NCI-H446 treated with DMSO at 0.1 percent for 48 hours (cell line): Measurements from ENCODE around the gene CCNA2.
A peak's percentile ranks its signal among the peaks of the same experiment; 100 is the strongest.

ENCODE experiments used
- DNase-seq: peaks from one replicate; lab custom pipeline; 2025; lab: John Stamatoyannopoulos, UW

The CCNA2 gene

DNA sequence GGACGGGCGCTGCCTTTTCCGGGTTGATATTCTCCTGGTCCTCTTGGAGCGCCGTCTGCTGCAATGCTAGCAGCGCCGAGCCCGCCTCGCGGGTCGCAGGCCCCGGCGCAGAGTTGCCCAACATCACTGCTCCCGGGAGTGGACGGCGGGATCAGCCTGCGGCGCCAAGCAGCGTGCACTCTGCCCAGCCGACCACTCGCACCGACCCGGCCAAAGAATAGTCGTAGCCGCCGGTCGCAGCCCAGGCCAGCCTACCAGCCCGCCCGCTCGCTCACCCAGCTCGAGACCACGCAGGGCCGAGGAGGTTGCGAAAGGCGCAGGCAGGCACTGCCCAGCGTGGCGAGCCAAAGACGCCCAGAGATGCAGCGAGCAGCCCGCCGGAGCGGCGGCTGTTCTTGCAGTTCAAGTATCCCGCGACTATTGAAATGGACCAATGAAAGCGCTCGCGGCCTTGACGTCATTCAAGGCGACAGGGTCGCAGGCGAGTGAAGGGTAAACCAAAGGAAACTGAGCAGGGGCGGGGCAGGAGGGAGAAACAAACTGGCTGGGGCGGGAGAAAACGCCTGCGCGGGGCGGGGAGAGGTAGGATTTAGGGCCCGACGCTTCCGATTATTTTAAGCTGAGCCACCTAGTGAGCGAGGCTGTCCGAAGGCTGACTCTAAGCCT, at the start of gene CCNA2:
TSS of gene CCNA2 (minus strand) at position 379 of the 666 bp plus-strand sequence. CDS start at position 124, 255 bp downstream.
- peak; percentile 94 for DNase-seq

DNA sequence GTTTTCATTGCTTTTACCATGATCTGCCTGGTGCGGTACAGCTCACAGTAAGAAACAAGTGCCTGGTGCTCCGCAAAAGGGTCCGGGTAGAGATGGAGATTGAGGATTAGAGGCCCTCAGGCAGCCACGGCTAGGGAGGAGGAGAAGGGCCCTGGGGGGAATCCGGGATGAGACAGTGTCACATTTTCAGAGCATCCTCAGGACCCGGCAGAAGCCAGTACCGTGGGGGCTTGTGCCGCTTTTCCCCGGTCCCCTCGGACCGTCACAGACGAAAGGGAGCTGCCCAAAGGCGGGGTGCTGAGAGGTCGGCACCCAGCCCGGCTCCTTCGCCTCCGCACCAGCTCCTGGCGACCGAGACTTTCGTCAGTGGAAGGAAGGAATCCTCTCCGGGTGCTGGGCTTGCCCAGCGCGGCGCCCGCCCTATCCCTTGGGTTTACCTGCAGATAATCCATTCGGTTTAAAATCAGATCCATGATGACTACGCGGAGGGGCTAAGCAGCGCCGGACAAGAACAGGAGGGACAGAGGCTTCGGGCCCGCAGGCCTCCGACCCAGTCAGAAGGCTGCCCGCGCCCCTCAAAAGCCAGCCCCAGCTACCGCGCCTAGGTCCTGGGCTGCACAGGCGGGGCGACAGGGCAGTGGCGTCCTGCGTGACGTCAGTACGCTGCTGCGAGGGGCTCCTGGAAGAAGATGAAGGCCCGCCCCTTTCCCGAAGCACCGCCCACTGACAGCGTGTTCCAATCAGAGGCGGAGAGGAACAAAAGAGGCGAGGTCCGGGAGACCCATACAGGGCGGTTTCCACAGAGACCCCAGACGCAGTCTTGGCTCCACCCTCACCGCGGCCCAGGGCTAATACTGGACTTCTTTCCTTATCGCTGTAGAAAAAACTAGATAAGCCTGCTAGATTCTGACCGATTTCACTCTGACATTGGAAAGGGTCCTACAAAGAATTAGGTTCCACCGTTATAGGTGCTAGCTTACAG, 46.4 kb upstream of the CCNA2 start, which contains the start of gene BBS7:
TSS of gene BBS7 (minus strand) at position 634 of the 982 bp plus-strand sequence. CDS start at position 473, 161 bp downstream.
- DNase-seq: peak; percentile 90

DNA sequence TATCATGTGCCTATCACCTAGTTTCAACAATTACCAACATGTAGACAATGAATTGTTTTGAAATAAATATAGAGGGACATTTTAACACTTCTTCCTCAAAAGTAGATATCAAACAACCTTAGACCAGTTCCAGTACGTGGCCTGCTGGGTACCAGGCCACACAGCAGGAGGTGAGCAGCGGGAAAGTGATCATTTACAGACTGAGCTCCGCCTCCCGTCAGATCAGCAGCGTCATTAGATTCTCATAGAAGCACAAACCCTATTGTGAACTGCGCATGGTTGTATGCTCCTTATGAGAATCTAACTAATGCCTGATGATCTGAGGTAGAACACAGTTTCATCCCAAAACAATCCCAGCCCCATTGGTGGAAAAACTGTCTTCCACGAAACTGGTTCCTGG, 40.1 kb upstream of the CCNA2 start:
- no peak for DNase-seq

DNA sequence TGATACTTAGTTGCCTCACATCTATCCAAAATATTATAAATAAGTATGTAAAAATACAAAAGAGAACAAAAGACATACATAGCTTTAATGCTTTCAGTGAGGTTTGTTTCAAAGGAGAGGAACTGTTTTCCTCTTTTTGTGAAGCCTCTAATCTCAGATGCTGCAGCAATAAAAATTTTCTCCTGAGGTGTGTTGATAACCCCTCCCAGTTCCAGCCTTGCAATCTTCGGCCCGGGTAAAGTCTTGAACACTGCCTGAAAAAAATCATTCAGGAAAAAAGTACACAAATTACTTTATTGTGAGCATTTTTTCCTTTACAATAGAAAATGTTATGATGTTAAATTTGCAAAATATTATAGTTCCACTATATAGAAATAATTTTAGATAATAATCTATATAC, 37.7 kb upstream of the CCNA2 start:
- no peak for DNase-seq

DNA sequence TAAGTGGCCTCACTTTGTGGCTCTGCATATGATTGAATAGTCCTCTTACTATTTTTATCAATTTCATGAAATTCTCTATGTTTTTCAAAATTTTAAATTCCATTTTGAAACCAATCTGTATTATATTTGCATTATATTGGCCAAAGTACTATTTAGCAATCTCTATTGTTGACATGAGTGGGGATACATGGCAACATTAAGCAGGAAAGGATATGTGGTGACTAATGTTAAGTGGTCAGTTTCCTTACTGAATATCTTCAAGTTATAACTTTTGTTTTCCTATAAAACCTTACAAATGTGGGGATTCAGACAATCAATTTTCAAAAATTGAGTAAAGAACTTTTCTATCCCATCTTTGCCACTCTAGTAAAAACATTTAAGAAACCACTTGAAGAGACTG, 36.4 kb upstream of the CCNA2 start:
- no peak for DNase-seq

DNA sequence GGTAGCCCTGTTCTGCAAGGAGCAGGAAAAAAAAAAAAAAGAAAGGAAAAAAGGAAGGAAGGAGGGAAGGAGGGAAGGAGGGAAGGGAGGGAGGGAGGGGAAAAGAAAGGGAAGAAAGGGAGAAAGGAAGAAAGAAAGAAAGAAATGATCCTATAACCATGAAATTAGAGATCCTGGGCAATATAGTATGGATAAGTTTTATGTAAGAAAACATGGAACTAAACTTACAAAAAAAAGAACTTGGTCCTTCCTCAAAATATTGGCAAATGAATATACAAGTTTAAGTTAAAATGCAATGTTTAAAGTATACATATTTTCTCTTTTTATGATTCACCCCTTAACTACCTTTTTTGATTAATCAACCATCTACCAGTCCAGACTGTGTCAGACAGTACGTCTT, 27.7 kb upstream of the CCNA2 start:
- no peak for DNase-seq

DNA sequence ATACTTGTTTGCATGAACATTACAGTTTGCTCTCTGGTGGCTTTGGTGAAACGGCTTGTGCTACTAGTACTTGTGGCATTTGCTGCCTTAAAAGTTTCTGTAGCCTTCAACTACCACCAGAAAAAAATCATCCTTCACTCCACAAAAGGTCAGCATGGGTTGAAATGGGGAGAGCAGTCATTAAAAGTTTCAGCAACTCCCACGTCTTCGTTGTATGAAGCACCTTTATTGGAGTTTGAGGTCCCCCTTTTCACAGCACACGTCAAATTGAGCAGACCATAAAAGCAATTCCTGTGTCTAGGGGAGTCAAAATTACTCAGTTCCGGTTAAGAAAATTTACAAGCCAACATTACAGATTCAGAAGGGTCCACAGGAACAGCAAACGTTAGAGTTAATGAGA, 23.0 kb upstream of the CCNA2 start:
- DNase-seq: no peak

DNA sequence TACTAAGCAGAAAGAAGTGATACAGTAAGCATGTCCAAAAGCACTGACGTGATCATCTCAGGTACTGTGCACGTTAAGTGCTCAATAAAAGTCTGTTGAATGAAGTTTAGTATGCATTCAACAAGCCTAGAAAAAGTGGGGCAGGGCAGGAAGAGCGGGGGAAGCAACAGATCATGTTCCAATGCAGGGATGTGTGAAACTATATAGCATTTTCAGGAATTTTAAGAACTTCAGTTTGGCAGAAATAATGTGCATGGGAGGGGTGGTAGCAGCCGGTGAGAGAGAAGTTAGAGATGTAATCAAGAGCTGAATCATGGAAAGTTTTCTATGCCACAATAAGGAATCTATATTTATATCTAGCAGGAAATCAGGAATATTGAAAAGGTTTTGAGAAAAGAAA, 19.2 kb upstream of the CCNA2 start:
- DNase-seq: no peak

DNA sequence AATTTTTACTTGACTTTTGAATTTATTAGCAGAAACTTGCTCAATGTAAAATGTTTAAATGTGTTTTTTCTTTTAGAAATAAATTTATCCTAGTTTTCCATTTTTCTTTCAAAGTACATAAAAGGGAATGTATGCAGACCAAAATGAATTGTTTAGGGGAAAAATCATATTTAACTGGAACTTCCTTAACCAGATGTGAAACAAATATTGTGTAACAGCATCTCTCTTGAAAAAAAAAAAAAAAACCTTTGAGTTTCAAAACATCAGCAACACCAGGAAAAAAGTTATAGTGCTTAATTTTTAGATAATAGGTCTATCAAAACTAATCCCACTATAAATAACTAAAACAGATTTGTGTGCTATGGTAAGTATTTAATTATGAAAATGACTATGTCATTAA, 14.5 kb upstream of the CCNA2 start:
- no peak for DNase-seq

DNA sequence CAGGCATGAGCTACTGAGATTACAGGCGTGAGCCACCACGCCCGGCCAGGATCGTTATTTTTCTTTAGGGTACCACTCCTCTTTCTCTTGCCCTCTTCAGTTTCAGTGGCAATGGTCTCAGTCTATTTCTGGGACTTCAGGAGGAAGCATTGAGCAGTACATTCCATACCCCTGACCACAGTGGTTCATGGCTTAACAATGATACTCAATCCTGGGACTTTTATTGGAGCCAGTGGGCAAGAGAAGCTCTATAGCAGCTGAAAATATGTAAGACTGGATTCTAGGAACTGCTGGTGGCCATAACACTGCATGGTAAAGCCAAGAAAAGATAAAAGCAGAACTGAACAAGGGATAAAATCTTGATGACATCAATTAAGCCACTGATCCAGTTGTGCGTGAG, 5.8 kb upstream of the CCNA2 start:
- no peak for DNase-seq

DNA sequence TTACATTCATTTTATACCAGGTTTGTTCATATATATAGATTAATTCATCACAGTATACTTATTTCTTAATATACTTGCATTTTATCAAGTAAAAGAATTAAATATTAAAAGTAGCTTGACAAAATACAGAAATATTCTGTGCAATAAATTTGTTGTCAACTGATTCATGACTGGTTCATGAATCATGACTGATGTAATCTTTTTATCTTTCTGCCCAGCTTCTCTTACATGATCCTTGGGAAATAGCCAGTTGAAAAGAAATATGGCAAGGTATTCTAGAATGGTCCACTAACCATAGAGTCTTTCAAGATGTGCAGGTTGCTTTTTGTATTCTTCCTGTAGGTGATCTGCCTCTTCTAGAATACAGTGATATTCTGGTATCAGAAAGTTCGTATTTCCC, 4.2 kb upstream of the CCNA2 start:
- DNase-seq: no peak

DNA sequence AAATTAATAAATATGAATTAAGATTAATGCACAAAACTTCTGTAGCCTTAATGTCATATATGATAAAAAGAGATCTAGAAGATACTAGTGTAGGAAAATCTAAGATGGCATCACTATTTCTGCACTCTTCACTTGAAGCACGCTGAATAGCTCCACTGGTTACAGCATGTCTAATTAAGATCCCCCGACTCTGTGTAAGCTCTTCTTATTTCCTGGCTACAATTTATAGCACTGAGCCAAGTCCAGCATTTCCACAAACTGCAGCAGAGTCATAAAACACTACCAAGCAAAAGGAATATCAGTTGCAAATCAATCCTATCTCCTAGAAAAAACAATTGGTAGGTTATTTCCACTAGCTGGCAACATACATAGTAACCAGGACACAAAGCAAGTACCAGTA, 1.3 kb upstream of the CCNA2 start:
- DNase-seq: no peak

DNA sequence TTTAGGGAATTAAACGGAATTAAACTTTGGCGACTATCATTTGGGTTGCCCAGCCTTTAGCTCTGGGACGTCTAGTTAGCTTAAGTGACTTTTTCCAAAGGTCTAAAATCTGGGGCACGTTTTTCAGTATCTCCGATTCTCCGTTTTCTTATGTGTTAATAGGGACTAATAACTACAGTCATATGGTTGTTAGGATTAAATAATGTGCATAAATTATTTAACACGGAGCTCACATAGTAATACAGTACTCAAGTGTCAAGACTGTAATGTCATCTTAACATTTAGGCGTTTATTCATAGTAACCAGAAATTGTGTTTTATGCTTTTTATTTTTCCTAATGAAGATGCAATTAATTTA, 466 bp upstream of the CCNA2 start:
- DNase-seq: no peak

DNA sequence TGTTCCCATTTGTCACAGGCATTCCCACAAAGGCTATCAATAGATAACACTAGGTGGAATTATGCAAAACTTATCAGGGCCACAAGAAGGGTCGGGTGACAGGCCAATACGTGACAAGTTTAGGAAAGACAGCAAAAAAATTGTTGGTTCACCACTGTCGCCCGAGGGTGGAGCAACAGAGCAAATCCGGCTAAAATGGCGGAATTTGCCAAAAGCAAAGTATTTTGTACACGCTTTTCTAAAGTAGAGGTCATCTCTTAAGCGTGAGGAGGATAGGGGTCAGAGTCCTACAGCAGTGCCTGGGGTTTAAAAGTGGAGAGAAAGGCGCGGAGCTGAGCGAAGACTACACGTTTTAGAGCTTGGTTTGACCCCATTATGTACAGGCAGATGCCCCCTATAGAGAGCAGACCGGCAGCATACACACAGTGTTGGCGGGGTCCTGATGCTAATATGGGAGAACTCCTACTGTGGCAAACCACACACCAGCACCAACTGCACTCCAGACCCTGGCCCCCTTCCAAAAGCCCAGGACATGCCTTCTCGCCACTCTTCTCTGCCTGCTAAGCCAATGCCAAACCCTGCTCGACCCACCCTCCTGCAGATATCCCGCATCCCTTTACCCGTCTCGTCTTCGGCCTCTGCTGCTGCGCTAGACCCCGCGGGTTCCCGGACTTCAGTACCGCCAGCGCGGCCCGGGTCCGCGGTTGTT, 733 bp downstream of the CCNA2 start:
- DNase-seq: no peak

DNA sequence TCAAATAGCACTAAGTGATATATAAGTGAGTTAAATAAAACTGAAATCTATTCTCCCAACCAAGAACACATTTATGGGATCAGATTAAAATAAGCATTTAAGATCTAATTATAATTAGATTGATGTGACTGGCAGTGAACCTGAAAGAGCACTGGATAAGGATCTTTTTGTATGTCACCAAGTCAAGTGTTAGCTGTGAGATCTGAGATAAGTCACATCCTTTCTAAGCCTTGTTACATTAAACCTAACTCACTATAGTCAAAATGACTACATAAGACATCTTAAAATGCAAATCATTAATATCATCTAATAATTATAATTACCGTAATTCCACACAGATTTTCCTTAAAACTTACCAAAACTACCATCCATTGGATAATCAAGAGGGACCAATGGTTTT, 1.6 kb downstream of the CCNA2 start:
- DNase-seq: no peak

DNA sequence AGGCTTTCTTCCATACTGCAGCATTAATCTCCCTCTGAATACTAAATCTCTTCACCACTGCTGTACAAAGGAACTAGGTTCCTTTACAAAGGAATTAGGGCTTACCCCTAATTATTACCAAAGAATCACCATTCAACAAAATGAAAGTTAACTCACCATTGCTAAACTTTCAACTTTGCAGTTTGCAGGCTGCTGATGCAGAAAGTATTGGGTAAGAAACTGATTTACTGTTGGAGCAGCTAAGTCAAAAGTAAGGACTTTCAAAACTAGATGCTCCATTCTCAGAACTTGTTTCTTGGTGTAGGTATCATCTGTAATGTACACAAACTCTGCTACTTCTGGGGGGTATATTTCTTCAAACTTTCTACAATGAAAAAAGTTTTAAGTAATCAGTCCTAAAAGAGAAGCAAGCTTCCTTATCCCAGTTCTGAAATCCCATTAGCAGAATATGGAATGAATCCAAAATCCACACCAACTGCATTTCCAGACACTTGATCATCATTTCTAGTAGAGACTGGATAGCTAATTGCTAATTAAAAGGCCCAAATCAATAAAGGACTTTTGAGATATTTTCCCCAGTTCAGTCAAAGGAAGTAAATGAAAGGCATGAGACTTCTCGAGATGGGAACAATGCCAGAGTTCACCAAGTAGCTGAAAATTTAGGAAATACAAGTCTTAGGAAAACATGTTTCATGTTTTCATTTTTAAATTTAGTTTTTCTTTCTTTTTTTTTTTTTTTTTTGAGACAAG, 4.3 kb downstream of the CCNA2 start:
- no peak for DNase-seq

DNA sequence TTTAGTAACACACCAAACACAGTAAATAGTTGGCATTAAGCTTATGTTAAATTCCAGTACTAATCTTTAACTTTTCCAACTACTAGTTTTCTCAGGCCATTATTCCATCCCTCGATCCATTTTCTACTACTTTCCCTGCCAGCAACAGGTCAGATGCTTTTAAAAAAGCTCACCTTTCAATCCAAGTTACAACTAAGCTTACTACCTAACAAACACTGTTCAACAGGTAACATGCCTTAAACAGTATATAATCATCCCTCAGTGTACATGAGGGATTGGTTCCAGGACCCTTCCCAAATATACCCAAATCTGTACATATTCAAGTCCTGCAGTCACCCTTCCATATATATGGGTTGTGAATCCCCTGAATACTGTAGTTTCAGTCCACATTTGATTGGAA, 5.5 kb downstream of the CCNA2 start:
- no peak for DNase-seq

DNA sequence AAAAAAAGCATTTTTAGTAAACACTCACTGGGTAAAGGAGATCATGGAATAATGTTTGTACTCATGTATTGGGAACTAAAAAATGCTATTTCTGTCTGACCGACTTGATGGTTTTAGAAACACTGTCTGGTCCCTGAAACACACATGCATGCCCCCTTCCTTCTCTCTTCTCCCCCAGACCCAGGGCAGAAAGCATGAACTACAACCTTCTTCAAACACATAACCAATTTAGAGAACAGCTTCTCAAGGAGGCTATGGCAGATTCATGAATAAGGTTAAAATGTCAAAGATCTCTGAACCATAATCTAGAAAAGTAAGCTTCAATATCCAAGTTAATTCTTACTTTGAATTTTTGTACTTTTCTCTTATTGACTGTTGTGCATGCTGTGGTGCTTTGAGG, 6.0 kb downstream of the CCNA2 start:
- DNase-seq: no peak

DNA sequence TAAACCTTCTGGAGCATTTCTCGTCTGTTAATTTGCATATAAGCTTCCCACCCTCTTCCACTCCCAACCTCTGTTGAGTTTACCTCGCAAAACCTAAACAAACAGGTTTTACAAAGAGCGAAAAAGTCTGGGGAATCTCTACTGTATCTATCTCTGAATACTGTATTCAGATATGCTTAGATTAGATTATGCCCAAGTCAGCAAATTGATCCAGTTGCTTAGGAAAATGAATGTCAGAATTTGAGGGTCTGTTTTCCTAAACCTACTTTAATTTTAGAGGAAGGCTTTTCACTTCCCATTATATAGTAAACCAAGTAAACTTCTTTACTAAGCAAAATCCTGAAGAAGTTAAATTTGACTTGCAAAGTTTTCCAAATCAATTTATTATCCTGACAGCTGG, 6.7 kb downstream of the CCNA2 start:
- DNase-seq: no peak

DNA sequence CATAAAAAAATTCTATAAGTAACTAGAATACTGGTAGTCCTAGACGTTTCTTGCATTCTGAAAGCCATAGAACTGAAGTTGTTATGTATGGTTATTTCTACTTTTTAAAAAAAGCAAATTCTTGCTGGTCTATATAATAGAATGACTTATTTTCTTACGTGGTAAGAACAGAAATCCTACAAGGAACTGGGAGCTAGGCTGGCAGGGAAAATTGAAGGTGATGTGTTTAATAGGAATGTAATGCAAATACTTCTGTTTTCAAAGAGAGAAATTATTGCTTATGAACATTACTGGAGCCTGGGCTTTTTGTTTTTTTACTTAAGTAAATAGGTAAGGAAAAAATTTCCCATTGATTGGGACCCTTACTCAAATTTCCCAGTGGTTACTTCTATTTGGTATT, 8.9 kb downstream of the CCNA2 start:
- no peak for DNase-seq

DNA sequence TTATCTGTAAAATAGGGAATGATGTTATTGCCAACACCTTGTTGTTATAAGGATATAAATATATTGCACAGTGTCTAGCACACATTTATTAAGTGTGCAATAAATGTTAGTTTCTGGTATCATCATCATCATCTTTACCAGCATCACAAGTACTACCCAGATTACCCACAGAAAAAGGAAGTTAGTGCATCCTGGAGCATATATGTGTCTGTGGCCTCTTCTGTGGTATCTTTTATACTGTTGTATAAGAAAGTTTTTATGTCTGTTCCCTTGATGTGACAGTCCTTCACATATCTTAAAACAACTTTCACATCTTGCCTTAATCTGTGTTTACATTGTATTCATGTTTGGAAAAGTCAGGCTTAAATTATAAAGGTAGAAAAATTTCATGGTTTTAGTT, 12.6 kb downstream of the CCNA2 start:
- DNase-seq: no peak

DNA sequence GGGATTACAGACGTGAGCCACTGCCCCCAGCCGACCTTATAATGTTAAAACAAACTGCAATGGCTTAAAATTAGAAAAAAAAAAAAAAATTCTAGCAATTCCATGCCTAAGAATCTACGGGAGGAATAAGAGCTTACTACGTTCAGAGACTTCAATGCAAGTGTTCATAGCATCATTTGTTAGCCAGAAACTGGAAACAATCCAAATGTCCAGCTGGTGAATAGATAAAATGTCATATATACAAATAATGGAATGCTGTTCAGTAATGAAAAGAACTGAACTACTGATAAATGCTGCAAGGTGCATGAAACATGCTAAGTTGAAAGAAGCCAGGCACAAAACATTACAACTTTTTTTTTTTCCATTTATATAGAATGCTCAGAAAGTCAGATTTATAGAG, 17.3 kb downstream of the CCNA2 start:
- no peak for DNase-seq
